GM13977 (cell line): ENCODE results near the gene ABHD13.
"Not testable (repeated sequence)": the region's sequence is repeated elsewhere in the genome, so short reads cannot be mapped to it uniquely, and the experiment has no call there.

Experiments
- DNase-seq: peaks from one replicate; pipeline ENCODE4 v3.0.0; 2012; ENCODE audit warnings: low spot score
- in situ Hi-C: fragments of 300-500 bp; cut with MboI; formaldehyde crosslinking; loops from one replicate; pipeline ENCODE4 v1.12.0; 2022; ENCODE audit warnings: low sequenced_read_pairs, low pct_unique_long_range_greater_than_20kb, mixed read lengths, inconsistent platforms; ENCODE audit not compliant: unreplicated experiment
- TF ChIP-seq, protein P1 (sequence below): IDR thresholded peaks from 2 replicates; pipeline ENCODE4 v1.5.1; 2012; ENCODE audit warnings: mild to moderate bottlenecking, control low read depth; ENCODE audit not compliant: insufficient read depth; ENCODE audit errors: extremely low read depth, missing control alignments

Gene ABHD13

GRCh38 chr13:108200781-108201398, 17.3 kb upstream of the ABHD13 start:
- no peak for DNase-seq
- TF ChIP-seq, protein P1, sequence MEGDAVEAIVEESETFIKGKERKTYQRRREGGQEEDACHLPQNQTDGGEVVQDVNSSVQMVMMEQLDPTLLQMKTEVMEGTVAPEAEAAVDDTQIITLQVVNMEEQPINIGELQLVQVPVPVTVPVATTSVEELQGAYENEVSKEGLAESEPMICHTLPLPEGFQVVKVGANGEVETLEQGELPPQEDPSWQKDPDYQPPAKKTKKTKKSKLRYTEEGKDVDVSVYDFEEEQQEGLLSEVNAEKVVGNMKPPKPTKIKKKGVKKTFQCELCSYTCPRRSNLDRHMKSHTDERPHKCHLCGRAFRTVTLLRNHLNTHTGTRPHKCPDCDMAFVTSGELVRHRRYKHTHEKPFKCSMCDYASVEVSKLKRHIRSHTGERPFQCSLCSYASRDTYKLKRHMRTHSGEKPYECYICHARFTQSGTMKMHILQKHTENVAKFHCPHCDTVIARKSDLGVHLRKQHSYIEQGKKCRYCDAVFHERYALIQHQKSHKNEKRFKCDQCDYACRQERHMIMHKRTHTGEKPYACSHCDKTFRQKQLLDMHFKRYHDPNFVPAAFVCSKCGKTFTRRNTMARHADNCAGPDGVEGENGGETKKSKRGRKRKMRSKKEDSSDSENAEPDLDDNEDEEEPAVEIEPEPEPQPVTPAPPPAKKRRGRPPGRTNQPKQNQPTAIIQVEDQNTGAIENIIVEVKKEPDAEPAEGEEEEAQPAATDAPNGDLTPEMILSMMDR: no peak
- in situ Hi-C loops: no loop called here

GRCh38 chr13:108210551-108210950, 7.6 kb upstream of the ABHD13 start:
- TF ChIP-seq, protein P1: no peak
- in situ Hi-C loops: no loop called here
- no peak for DNase-seq

DNA sequence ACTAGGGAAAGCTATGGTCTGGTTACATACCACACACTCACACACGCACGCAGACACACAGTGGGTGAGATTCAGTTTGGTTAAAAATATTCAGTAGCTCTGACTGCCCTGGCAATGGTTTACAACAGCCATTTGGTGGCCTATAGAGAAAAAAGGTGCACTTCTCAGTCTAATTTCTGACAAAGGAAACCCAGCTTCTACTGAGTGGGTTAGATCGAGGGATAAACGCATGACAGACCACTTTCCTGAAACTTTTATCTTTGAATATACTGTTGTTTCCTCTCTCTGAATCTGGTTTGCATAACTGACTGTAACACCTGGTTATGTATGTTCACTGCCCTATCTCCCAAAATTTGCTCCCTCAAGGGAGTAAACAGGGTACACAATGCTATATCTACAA, 5.3 kb upstream of the ABHD13 start:
- no peak for DNase-seq
- TF ChIP-seq, protein P1: no peak
- in situ Hi-C loops: no loop called here

GRCh38 chr13:108213946-108214345, 4.2 kb upstream of the ABHD13 start:
- in situ Hi-C loops: no loop called here
- DNase-seq: no peak
- TF ChIP-seq, protein P1: no peak

GRCh38 chr13:108214441-108215271, 3.5 kb upstream of the ABHD13 start:
- TF ChIP-seq, protein P1: no peak
- in situ Hi-C loops: no loop called here
- DNase-seq: no peak

DNA sequence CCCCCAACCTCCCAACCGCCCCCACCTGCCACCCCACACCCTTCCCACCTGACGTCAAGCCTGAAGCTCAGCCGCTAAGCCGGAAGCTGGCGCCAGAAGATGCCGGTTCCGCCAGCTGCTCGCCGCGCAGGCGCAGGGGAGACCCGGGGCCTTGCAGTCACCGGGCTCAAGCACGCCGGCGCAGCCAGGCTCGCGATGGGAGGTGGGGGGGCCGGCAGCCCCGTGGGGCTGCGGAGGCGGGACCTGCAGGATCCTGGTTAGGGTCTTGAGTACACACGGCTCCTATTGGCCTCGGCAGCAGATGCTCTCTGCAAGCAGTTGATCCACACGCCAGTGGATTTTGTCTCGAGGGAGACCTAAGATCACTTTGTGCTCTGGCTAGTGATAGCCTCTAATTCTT, 2.8 kb upstream of the ABHD13 start, which contains the start of gene LIG4:
Gene LIG4 (minus strand): TSS at position 101 of the 400 bp plus-strand sequence. CDS start 4,268 bp downstream, outside the sequence.
- DNase-seq: peak; percentile 94
- TF ChIP-seq, protein P1: no peak
- in situ Hi-C loops: no loop called here

DNA sequence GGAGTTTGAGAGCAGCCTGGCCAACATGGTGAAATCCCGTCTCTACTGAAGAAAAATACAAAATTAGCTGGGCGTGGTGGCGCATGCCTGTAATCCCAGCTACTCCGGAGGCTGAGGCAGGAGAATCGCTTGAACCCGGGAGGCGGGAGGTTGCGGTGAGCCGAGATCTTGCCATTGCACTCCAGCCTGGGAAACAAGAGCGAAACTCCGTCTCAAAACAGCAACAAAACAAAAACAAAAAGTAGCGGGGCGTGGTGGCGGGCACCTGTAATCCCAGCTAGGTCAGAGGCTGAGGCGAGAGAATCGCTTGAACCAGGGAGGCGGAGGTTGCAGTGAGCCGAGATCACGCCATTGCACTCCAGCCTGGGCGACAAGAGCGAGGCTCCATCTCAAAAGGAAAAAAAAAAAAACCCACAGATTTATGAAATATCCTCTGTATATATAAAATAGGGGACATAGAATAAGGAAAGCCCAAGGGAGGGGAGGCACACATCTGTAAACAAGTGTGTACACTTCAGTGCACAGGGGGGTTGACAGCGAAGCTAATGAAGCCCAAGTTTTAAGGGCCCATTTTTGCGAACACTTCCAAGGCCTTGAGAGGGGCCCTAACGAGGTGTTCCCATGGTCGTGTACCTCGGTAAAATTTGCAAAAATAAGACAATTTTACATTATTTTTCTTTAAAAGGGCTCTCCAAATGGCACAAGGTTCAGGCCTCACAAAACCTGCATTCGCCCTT, 717 bp upstream of the ABHD13 start:
- DNase-seq, in situ Hi-C loops: not testable (repeated sequence)
